Measurements from ENCODE around the gene AOPEP.
A peak's percentile ranks its signal among the peaks of the same experiment; 100 is the strongest.

Gene AOPEP

GRCh38 chr9:95095641-95096355 is 369.3 kb downstream of the AOPEP start:
- no peak overlapping the region for H3K27ac ChIP-seq
- no peak for TF ChIP-seq CTCF (conservative IDR thresholded peaks at IDR 0.05)

- TF ChIP-seq CTCF (conservative IDR thresholded peaks at IDR 0.05) = no peak
- H3K27ac ChIP-seq = no peak overlapping the region
Measured at GRCh38 chr9:95096381-95096780, 369.9 kb downstream of the AOPEP start.

GRCh38 chr9:95096807-95097206 is 370.3 kb downstream of the AOPEP start:
- no peak overlapping the region for H3K27ac ChIP-seq
- 0 out of 2 replicates have a peak, but pooled peaks have one; percentile 5 for TF ChIP-seq CTCF (conservative IDR thresholded peaks at IDR 0.05)

GRCh38 chr9:95097279-95097678 is 370.8 kb downstream of the AOPEP start:
- H3K27ac ChIP-seq = no peak overlapping the region
- no peak for TF ChIP-seq CTCF (conservative IDR thresholded peaks at IDR 0.05)

- TF ChIP-seq CTCF (conservative IDR thresholded peaks at IDR 0.05) = no peak
- no peak overlapping the region for H3K27ac ChIP-seq
Measured at GRCh38 chr9:95098391-95098921, 372.0 kb downstream of the AOPEP start.

- H3K27ac ChIP-seq = no peak overlapping the region
Measured at GRCh38 chr9:95099321-95100070, 373.0 kb downstream of the AOPEP start.

More at GRCh38 chr9:95099321-95100070, 373.0 kb downstream of the AOPEP start:
- TF ChIP-seq CTCF (conservative IDR thresholded peaks at IDR 0.05) = no peak
